ENCODE measurements around the gene HEATR5A. TPM values are rescaled to one million over a fixed set of nuclear protein-coding genes. Genes with fewer than 3 reads are reported as not detected.
A peak's percentile ranks its signal among the peaks of the same experiment; 100 is the strongest.

The HEATR5A gene
- total and polyA plus RNA-seq, 2 experiments from 2014 or later: 25.8 to 32.5 TPM

DNA sequence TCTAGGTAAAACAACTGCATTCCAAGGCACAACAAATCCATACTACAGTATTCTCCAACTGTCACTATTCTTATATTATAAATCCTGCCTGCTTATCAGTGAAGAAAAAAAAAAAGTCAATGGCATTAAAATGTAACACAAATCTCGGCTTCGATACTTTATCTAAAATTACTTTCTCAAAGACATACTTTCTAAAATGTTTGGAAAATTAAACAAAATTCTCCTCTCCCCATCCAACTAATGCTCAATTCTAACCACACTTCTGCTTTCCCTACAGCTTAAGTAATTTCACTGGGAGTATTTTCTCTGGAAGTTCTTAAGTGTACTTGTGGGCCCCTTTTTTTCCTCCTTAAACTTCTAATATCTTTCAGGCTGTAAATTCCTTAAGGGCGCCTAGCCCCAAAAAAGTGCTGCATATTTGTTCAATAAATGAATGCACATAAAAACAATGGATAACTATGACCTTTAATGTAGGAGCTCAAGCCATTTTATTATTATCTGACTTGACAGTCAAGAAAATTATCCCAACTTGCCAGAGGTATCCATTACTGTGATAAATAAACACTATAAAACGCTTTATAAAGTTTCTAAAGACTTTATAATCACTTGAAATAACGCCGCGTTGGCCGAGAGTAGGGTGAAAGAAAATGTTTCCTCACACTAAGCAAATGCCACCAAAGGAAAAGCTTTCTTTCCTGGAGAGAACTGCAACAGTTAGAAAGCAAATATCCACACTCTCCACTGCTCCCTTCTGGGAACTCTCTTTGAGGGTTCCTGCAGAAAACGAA is 977 bp downstream of the HEATR5A start:
- peaks cover 11% of the 10 kb centered on the region for H3K4me1 Mint-ChIP-seq
- peak overlapping the region; percentile 93 for H3K4me3 Mint-ChIP-seq
- Histone ChIP-seq H3K4me1 (ENCODE audit: insufficient read depth) (0 out of 2 replicates have a peak, but pooled peaks cover 14% of the 10 kb centered on the region), H4K20me1 (replicated peaks; ENCODE audit: insufficient read depth) (0 out of 2 replicates have a peak, but pooled peaks cover 3% of the 10 kb centered on the region), H3K36me3 (ENCODE audit: insufficient read depth) (no peaks in the 10 kb centered on the region), H2AFZ (peak overlapping the region; percentile 18), H3K79me2 (replicated peaks; ENCODE audit: insufficient read depth) (peaks cover 49% of the 10 kb centered on the region), H3K4me3 (peak overlapping the region; percentile 94), H3K9me2 (ENCODE audit: insufficient read depth) (no peaks in the 10 kb centered on the region), H3K4me2 (peak overlapping the region; percentile 87), H3K27ac (ENCODE audit: low read depth) (peak overlapping the region; percentile 17; the same call in 1 of the 2 replicates), H3K27me3 (ENCODE audit: insufficient read depth) (no peaks in the 10 kb centered on the region), H3F3A (replicated peaks; ENCODE audit: low read depth) (no peaks in the 10 kb centered on the region)
- H3K27me3 Mint-ChIP-seq (ENCODE audit: insufficient read depth, low read depth, poor library complexity): peaks cover 2% of the 10 kb centered on the region
- H3K27ac Mint-ChIP-seq: no peak overlapping the region
- H3K9me3 Mint-ChIP-seq: no peaks in the 10 kb centered on the region
- ATAC-seq: no peak
- no peaks in the 10 kb centered on the region for H3K36me3 Mint-ChIP-seq (ENCODE audit: low read depth)
- TF ChIP-seq, protein P1, sequence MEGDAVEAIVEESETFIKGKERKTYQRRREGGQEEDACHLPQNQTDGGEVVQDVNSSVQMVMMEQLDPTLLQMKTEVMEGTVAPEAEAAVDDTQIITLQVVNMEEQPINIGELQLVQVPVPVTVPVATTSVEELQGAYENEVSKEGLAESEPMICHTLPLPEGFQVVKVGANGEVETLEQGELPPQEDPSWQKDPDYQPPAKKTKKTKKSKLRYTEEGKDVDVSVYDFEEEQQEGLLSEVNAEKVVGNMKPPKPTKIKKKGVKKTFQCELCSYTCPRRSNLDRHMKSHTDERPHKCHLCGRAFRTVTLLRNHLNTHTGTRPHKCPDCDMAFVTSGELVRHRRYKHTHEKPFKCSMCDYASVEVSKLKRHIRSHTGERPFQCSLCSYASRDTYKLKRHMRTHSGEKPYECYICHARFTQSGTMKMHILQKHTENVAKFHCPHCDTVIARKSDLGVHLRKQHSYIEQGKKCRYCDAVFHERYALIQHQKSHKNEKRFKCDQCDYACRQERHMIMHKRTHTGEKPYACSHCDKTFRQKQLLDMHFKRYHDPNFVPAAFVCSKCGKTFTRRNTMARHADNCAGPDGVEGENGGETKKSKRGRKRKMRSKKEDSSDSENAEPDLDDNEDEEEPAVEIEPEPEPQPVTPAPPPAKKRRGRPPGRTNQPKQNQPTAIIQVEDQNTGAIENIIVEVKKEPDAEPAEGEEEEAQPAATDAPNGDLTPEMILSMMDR (conservative IDR thresholded peaks at IDR 0.05; ENCODE audit: low read depth in 2 of 2): no peak
- TF ChIP-seq STAT1 (IDR thresholded peaks at IDR 0.05; ENCODE audit: unreplicated experiment): no peak
- TF ChIP-seq JUNB (IDR thresholded peaks at IDR 0.05; ENCODE audit: unreplicated experiment): no peak
- no peak for TF ChIP-seq ZNF331 (CRISPR knock-in tag; IDR thresholded peaks at IDR 0.05; ENCODE audit: low read depth)
- TF ChIP-seq NANOG (IDR thresholded peaks at IDR 0.05; ENCODE audit: borderline replicate concordance): no peak
- TF ChIP-seq ZNF462 (CRISPR knock-in tag; IDR thresholded peaks at IDR 0.05): no peak
- TF ChIP-seq POLR2AphosphoS5 (IDR thresholded peaks at IDR 0.05; ENCODE audit: low read depth): no peak
- no peak for TF ChIP-seq ZNF114 (CRISPR knock-in tag; IDR thresholded peaks at IDR 0.05)
- no peak for TF ChIP-seq EZH2 (IDR thresholded peaks at IDR 0.05; ENCODE audit: low read depth, unreplicated experiment)
- TF ChIP-seq EZH2phosphoT487 (IDR thresholded peaks at IDR 0.05; ENCODE audit: unreplicated experiment): no peak
- TF ChIP-seq, protein P2, sequence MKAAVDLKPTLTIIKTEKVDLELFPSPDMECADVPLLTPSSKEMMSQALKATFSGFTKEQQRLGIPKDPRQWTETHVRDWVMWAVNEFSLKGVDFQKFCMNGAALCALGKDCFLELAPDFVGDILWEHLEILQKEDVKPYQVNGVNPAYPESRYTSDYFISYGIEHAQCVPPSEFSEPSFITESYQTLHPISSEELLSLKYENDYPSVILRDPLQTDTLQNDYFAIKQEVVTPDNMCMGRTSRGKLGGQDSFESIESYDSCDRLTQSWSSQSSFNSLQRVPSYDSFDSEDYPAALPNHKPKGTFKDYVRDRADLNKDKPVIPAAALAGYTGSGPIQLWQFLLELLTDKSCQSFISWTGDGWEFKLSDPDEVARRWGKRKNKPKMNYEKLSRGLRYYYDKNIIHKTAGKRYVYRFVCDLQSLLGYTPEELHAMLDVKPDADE (IDR thresholded peaks at IDR 0.05): no peak
- TF ChIP-seq CREB1 (CRISPR knock-in tag; IDR thresholded peaks at IDR 0.05; ENCODE audit: low read depth): no peak
- TF ChIP-seq REST (IDR thresholded peaks at IDR 0.05; ENCODE audit: unreplicated experiment): no peak
- DNase-seq (ENCODE audit: low spot score): no peak

Data from GM23338 (cell line).